MCF 10A (cell line): ENCODE measurements around the gene ZSCAN31. TPM values are rescaled to one million over a fixed set of nuclear protein-coding genes. Genes with fewer than 3 reads are reported as not detected.

ENCODE experiments used
- BruUV-seq: library from RNA; stranded (reverse); fragments of 400-500 nt; replicated peaks from 2 replicates; lab custom pipeline; 2021; lab: Mats Ljungman, UMichigan
- CTCF ChIA-PET: fragments of 300-600 bp; sonication (Branson Sonifier 250); formaldehyde crosslinking; extraction: SDS; loops from one replicate; lab custom pipeline; 2021; ENCODE audit warnings: antibody characterized with exemption, inconsistent platforms; lab: Yijun Ruan, JAX
- POLR2A ChIA-PET: fragments of 300-600, 350-650 bp; sonication (Branson Sonifier 250); formaldehyde crosslinking; extraction: SDS; loops from one replicate; lab custom pipeline; 2020; ENCODE audit warnings: antibody characterized with exemption, inconsistent platforms; lab: Yijun Ruan, JAX
- DNase-seq: peaks from one replicate; pipeline ENCODE4 v3.0.0-alpha.2; 2018; ENCODE audit not compliant: unreplicated experiment
- H3K27ac Mint-ChIP-seq: one replicate; pipeline ENCODE4 v1.8.0; 2022; ENCODE audit warnings: mild to moderate bottlenecking, low read depth, mixed read lengths; ENCODE audit not compliant: unreplicated experiment
- H3K27me3 Mint-ChIP-seq: one replicate; pipeline ENCODE4 v1.8.0; 2022; ENCODE audit warnings: mixed read lengths; ENCODE audit not compliant: insufficient read depth, unreplicated experiment
- H3K36me3 Mint-ChIP-seq: one replicate; pipeline ENCODE4 v1.8.0; 2022; ENCODE audit warnings: mild to moderate bottlenecking, moderate library complexity, mixed read lengths; ENCODE audit not compliant: insufficient read depth, unreplicated experiment
- H3K4me1 Mint-ChIP-seq: one replicate; pipeline ENCODE4 v1.8.0; 2022; ENCODE audit warnings: mixed read lengths; ENCODE audit not compliant: insufficient read depth, unreplicated experiment
- H3K4me3 Mint-ChIP-seq: one replicate; pipeline ENCODE4 v1.8.0; 2022; ENCODE audit warnings: mild to moderate bottlenecking, moderate library complexity, mixed read lengths; ENCODE audit not compliant: unreplicated experiment
- H3K9me3 Mint-ChIP-seq: one replicate; pipeline ENCODE4 v1.8.0; 2022; ENCODE audit warnings: mixed read lengths; ENCODE audit not compliant: unreplicated experiment
- CTCF ChIP-seq: fragments of 200-600 bp; IDR thresholded peaks from one replicate; pipeline ENCODE4 v1.8.0; 2022; ENCODE audit warnings: antibody characterized with exemption, mild to moderate bottlenecking; ENCODE audit not compliant: unreplicated experiment
- intact Hi-C: fragments of 100-400 bp; cut with micrococcal nuclease; formaldehyde crosslinking; loops from 2 replicates; pipeline ENCODE4 v1.14.1; 2022
- total RNA-seq: library from RNA; stranded (reverse); gene quantifications from 2 replicates; pipeline ENCODE4 v1.2.3, GENCODE V29; 2022

ZSCAN31 gene
- total RNA-seq, 1 experiment from 2014 or later, result 5.0 TPM

GRCh38 chr6:28281288-28282064, 54.5 kb downstream of the ZSCAN31 start, which contains the start of gene PGBD1:
Gene PGBD1 (plus strand): TSS chr6:28281572. CDS start chr6:28283814, 2,242 bp downstream.
- Mint-ChIP-seq H3K27ac (no peak within 1 kb of the TSS), H3K4me1 (peaks cover 9% of the 10 kb centered on the region), H3K4me3 (peak within 1 kb of the TSS; percentile 80), H3K27me3 (no peaks in the 10 kb centered on the region), H3K9me3 (peaks cover 8% of the 10 kb centered on the region), H3K36me3 (peaks cover 5% of the 10 kb centered on the region)
- no peak for TF ChIP-seq CTCF
- intact Hi-C loops, result loop anchor here (1.0 kb wide), 1 partner anchor 55 kb away; the partner anchor contains the start of gene ZSCAN31
- POLR2A ChIA-PET, result interaction anchor here (0.5 to 5.2 kb wide), 18 partner anchors 9 to 158 kb away, joined by 3 to 62 read pairs (median 4); partner anchors contain the start of genes ZKSCAN3, ZKSCAN4, ZKSCAN8 and ZSCAN26
- CTCF ChIA-PET, result interaction anchor here (0.6 to 3.7 kb wide), 6 partner anchors 11 to 172 kb away, joined by 3 to 15 read pairs (median 4); partner anchors contain the start of gene ZKSCAN3
- BruUV-seq, result no TSS peak
- peak; percentile 65 for DNase-seq

GRCh38 chr6:28280595-28281287, 55.2 kb downstream of the ZSCAN31 start:
- Mint-ChIP-seq H3K36me3 (peaks cover 12% of the 10 kb centered on the region), H3K4me1 (peaks cover 9% of the 10 kb centered on the region), H3K27ac (no peak overlapping the region), H3K9me3 (peaks cover 8% of the 10 kb centered on the region), H3K4me3 (peak overlapping the region; percentile 80), H3K27me3 (no peaks in the 10 kb centered on the region)
- ChIA-PET POLR2A (interaction anchor here (0.5 to 5.2 kb wide), 17 partner anchors 8 to 157 kb away, joined by 3 to 62 read pairs (median 3); partner anchors contain the start of genes ZKSCAN3, ZKSCAN4, ZKSCAN8 and ZSCAN26), CTCF (interaction anchor here (0.6 to 3.7 kb wide), 7 partner anchors 10 to 171 kb away, joined by 3 to 15 read pairs (median 5); partner anchors contain the start of genes ZKSCAN3 and ZSCAN26)
- no peak for DNase-seq
- no peak for TF ChIP-seq CTCF
- intact Hi-C loops, result no loop called here
- no TSS peak for BruUV-seq

- no peak for TF ChIP-seq CTCF
- BruUV-seq, result no TSS peak
- Mint-ChIP-seq H3K4me3 (no peak overlapping the region), H3K27me3 (no peaks in the 10 kb centered on the region), H3K27ac (no peak overlapping the region), H3K9me3 (peaks cover 8% of the 10 kb centered on the region), H3K4me1 (peaks cover 9% of the 10 kb centered on the region), H3K36me3 (peaks cover 40% of the 10 kb centered on the region)
- ChIA-PET POLR2A (interaction anchor here (1.6 to 2.3 kb wide), 2 partner anchors 9 to 11 kb away, joined by 6 to 8 read pairs; partner anchors contain the start of gene ZSCAN26), CTCF (interaction anchor here (0.5 kb wide), 1 partner anchor 136 kb away, joined by 4 read pairs; no protein-coding TSS in a partner anchor)
- DNase-seq, result no peak
- intact Hi-C loops, result no loop called here
These were observed 58.2 kb downstream of the ZSCAN31 start for GRCh38 chr6:28277746-28278145.
